Measurements from ENCODE around the gene MPL. TPM values are rescaled to one million over a fixed set of nuclear protein-coding genes. Genes with fewer than 3 reads are reported as not detected.

The MPL gene
- total and polyA plus RNA-seq, 10 of the 15 experiments (the other 5 are each of a cell fraction or from before 2014, with no cell fraction given) = not detected

DNA sequence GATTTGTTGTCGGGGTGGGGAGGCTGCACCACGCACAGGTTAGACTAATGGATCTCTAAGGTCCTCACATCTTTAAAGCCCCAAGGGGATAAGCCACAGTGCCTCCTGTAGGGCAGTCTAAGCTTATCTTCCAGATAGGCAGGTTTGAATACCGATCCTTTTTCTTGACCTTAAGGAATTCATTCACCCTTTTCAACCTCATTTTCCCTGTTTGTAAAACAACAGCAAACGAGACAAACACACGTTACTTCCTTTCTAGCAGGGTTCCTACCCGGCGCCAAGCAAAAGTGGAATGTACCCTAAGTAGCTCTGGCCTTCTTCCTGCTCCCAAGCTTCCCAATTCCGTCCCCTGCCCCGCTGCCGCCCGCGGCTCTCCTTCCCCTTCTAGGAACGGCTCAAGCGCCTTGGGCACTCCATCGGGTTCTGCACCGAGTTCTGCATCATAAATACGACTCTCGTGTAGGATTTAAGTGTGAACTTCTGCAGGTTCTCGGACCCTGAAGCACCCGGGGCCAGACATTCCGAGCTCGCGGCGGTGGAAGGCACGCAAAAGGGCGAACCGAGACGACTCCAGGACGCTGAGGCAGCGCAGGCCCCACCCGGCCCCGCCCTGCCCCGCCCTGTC is 20.6 kb downstream of the MPL start:
- Histone ChIP-seq H3K27me3 (replicated peaks in 1 of 2; ENCODE audit: control insufficient read depth in 2 of 2, insufficient read depth in 2 of 2, low read length in 1 of 2) (no peaks in the 10 kb centered on the region), H3K9me3 (replicated peaks; ENCODE audit: control insufficient read depth, insufficient read depth, low read length) (no peaks in the 10 kb centered on the region), H3K27ac (ENCODE audit: control insufficient read depth, insufficient read depth) (peak overlapping the region; percentile 87), H3K4me2 (ENCODE audit: control insufficient read depth, insufficient read depth) (peak overlapping the region; percentile 96), H3K4me1 (ENCODE audit: control insufficient read depth, insufficient read depth, low read length) (peaks cover 10% of the 10 kb centered on the region), H3K9ac (ENCODE audit: control insufficient read depth, insufficient read depth, low read length) (peak overlapping the region; percentile 95), H4K20me1 (ENCODE audit: control insufficient read depth, insufficient read depth) (no peaks in the 10 kb centered on the region), H2AFZ (ENCODE audit: control insufficient read depth, low read depth, low read length) (peak overlapping the region; percentile 92), H3K36me3 (ENCODE audit: control insufficient read depth in 2 of 2, insufficient read depth in 2 of 2, low read length in 1 of 2) (peaks cover 8 to 13% of the 10 kb centered on the region in 2 experiments), H3K79me2 (ENCODE audit: control insufficient read depth, insufficient read depth, low read length) (peaks cover 34% of the 10 kb centered on the region), H3K4me3 (peak overlapping the region; percentile 92)
- BruUV-seq (replicated peaks) = TSS peak; percentile 69
- ATAC-seq = peak; percentile 62
- POLR2A ChIA-PET = interaction anchor here (0.8 to 3.0 kb wide), 9 partner anchors 9 to 292 kb away, joined by 3 to 25 read pairs (median 5); partner anchors contain the start of genes ELOVL1, KDM4A, MED8 and SZT2
- SMC1A ChIA-PET (ENCODE audit: uncharacterized antibody, unreplicated experiment) = interaction anchor here (0.6 to 4.5 kb wide), 15 partner anchors 10 to 134 kb away, joined by 3 to 26 read pairs (median 4); partner anchors contain the start of genes ELOVL1, MED8 and SZT2
- in situ Hi-C loops (cut with MboI) (no loop called here), intact Hi-C loops (cut with micrococcal nuclease; ENCODE audit: unreplicated experiment) (loop anchor here (2.0 kb wide), 1 partner anchor 119 kb away; no protein-coding TSS in a partner anchor)
- WGBS (ENCODE audit: insufficient coverage, insufficient replicate concordance, low lambda C conversion rate, missing lambda C conversion rate) = 1% methylated on average over 33 of the region's 33 CpGs
- RAD21 ChIA-PET (ENCODE audit: unreplicated experiment) = interaction anchor here (0.7 to 3.2 kb wide), 16 partner anchors 10 to 445 kb away, joined by 3 to 49 read pairs (median 6); partner anchors contain the start of gene ELOVL1
- CTCF ChIA-PET = interaction anchor here (0.8 to 3.1 kb wide), 14 partner anchors 9 to 577 kb away, joined by 3 to 44 read pairs (median 4); partner anchors contain the start of genes ELOVL1, HYI, MED8 and SZT2
- FAIRE-seq = peak; percentile 59
- DNase-seq (ENCODE audit: low read depth, low spot score) = peak; percentile 16
- TF ChIP-seq NKRF (conservative IDR thresholded peaks at IDR 0.05) (no peak), MEF2B (IDR thresholded peaks at IDR 0.05; ENCODE audit: partially characterized antibody, poor library complexity, severe bottlenecking) (peak; percentile 93), MTA3 (IDR thresholded peaks at IDR 0.05; ENCODE audit: borderline replicate concordance, low read length) (0 out of 2 replicates have a peak, but pooled peaks have one; percentile 29), NFIC (IDR thresholded peaks at IDR 0.05; ENCODE audit: low read depth, low read length) (no peak), KLF5 (IDR thresholded peaks at IDR 0.05; ENCODE audit: partially characterized antibody) (no peak), SMAD5 (IDR thresholded peaks at IDR 0.05; ENCODE audit: low read depth) (0 out of 2 replicates have a peak, but pooled peaks have one; percentile 7), FOXM1 (IDR thresholded peaks at IDR 0.05; ENCODE audit: low read depth, low read length) (no peak), PBX3 (IDR thresholded peaks at IDR 0.05; ENCODE audit: insufficient replicate concordance, low read depth, low read length) (no peak), TCF3 (IDR thresholded peaks at IDR 0.05; ENCODE audit: borderline replicate concordance, insufficient read depth, low read depth, low read length) (no peak), SUPT20H (IDR thresholded peaks at IDR 0.05; ENCODE audit: borderline replicate concordance, control insufficient read depth, low read depth, low read length) (no peak), ZZZ3 (IDR thresholded peaks at IDR 0.05; ENCODE audit: control insufficient read depth, insufficient read length, low read depth) (no peak), WRNIP1 (IDR thresholded peaks at IDR 0.05; ENCODE audit: borderline replicate concordance, low read depth, low read length) (no peak), NFXL1 (IDR thresholded peaks at IDR 0.05; ENCODE audit: borderline replicate concordance) (no peak), NR2F1 (conservative IDR thresholded peaks at IDR 0.05) (peak; percentile 57; the same call in 1 of the 2 replicates), SRF (IDR thresholded peaks at IDR 0.05; ENCODE audit: low read depth in 2 of 2, low read length in 2 of 2) (no peak), EED (IDR thresholded peaks at IDR 0.05; ENCODE audit: low read depth) (peak; percentile 32; the same call in 1 of the 2 replicates), RFX5 (IDR thresholded peaks at IDR 0.05; ENCODE audit: low read depth, low read length) (0 out of 2 replicates have a peak, but pooled peaks have one; percentile 15), ZNF207 (IDR thresholded peaks at IDR 0.05; ENCODE audit: borderline replicate concordance) (no peak), PAX8 (IDR thresholded peaks at IDR 0.05) (no peak), MYB (IDR thresholded peaks at IDR 0.05; ENCODE audit: borderline replicate concordance, low read depth, low read length) (no peak), RCOR1 (conservative IDR thresholded peaks at IDR 0.05; ENCODE audit: low read depth, low read length) (no peak)

Data from GM12878 (cell line).